CD4-positive, alpha-beta T cell treated with Interferon gamma for 1 hour (primary cell): ENCODE data around the gene PRRT2.

ENCODE experiments used
- DNase-seq: peaks from one replicate; pipeline ENCODE4 v3.0.0-alpha.2; 2020

PRRT2 gene

DNA sequence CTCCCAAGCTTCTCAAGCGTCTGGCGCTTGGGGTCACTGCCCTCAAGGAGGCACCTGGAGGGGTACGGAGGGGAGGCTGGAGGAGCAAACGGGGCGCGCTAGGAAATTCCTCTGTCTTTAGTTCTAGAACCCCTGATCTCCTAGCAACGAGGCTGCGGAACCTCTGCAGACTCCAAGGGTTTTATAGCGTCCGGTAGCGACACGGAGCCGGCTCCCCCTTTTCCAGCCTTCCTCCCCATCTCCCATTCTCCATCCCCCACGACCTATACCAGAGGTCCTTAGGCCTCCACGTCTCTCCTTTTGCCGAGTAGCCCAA is 51.6 kb downstream of the PRRT2 start:
- DNase-seq, result no peak

DNA sequence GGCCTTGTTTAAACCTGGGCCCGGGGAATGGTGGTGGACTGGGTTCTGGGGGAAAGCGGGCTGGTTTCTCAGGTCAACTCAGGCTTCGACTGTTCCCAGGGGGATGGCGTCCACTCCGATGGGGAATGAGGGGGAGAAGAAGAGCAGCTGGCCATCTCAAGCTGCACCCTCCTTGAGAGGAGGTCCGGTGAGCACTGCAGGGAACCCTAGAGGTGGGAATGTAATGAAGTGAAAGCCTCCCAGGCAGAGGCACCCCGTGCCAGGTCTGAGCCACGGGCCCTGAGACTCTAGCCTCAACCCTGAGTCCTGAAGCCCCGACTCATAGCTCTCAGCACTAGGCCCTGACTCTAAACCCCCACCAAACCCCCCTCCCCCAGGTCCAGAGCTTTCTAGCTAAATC is 52.2 kb downstream of the PRRT2 start:
- no peak for DNase-seq
